Measurements from ENCODE around the gene LY86.

LY86 gene

DNA sequence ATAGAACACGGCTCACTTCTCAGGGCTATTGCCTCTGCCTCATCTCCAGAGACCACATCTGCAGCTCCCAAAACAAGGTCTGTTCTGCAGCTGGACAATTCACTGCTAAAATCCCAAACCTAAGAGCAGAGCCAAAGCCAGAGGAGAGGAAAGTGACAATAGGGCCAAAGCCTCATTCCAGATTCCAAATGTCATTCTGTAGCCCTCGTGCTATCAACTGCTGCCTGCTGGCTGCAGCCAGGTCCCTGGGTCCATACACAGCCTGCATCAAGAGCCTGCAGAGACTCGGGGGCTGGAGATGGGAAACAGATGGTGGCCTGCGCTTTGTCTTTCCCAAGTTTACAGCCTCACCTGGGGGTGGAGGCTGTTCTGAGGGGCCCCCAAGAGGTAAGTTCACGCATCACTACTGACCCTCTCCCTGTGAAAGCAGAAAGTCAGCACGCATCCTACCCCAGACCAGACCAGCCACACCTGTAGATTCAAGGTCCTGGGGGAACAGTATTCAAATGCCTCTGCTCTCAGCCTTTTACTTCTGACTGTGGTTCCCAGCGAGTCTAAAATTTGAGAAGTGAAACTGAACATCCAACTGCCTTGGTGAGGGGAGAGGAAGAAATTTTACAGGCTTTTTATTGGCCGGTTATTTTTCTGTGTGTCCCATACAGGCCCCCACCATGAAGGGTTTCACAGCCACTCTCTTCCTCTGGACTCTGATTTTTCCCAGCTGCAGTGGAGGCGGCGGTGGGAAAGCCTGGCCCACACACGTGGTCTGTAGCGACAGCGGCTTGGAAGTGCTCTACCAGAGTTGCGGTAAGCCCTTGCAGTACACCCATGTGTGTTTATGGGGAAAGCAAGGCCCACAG is at the start of gene LY86:
Gene LY86, plus strand, starts transcription at position 657 of the 860 bp plus-strand sequence. Its CDS starts 15 bp downstream, at position 672.
- DNase-seq (ENCODE audit: low read depth in 2 of 2, low spot score in 1 of 2), result no peak

- DNase-seq (ENCODE audit: low read depth in 2 of 2, low spot score in 1 of 2), result no peak
These were observed 49.5 kb upstream of the LY86 start for GRCh38 chr6:6539036-6539435.

GRCh38 chr6:6542357-6542756 is 46.2 kb upstream of the LY86 start:
- no peak for DNase-seq (ENCODE audit: low read depth in 2 of 2, low spot score in 1 of 2)

DNA sequence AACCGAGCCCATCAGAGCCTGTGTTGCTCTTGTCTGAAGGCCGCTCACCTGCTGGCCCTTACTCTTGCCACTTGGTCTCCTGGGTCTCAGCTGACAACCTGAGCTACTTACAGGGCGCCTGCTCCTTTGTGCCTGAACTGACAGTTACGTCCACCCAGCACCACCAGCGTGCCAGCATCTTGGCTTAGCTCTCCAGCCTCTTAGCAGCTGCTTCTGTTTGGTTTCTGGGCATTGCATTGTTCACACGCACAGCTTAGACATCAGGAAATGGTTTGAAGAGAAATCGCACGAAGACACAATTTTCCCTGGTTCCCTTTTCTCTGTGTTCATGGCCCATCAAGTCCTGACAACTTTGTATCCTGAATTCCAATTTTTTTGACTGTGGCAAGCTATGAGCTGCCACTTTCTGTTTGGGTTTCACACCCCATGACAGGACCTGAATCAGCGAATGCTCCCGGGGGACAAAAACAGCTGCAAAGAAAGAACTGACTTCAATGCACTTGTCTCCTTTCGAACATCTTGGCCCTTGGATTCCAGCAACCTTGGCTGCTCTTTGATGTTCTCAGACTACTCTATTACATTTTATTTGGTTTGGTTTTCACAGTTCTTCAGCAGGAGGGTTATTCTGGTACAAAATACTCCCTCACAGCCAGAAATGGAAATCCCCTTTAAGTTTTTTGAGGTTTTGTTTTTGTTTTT is 45.2 kb upstream of the LY86 start:
- no peak for DNase-seq (ENCODE audit: low read depth in 2 of 2, low spot score in 1 of 2)

- DNase-seq (ENCODE audit: low read depth in 2 of 2, low spot score in 1 of 2), result no peak
These were observed 42.8 kb upstream of the LY86 start for GRCh38 chr6:6545616-6546317.

DNA sequence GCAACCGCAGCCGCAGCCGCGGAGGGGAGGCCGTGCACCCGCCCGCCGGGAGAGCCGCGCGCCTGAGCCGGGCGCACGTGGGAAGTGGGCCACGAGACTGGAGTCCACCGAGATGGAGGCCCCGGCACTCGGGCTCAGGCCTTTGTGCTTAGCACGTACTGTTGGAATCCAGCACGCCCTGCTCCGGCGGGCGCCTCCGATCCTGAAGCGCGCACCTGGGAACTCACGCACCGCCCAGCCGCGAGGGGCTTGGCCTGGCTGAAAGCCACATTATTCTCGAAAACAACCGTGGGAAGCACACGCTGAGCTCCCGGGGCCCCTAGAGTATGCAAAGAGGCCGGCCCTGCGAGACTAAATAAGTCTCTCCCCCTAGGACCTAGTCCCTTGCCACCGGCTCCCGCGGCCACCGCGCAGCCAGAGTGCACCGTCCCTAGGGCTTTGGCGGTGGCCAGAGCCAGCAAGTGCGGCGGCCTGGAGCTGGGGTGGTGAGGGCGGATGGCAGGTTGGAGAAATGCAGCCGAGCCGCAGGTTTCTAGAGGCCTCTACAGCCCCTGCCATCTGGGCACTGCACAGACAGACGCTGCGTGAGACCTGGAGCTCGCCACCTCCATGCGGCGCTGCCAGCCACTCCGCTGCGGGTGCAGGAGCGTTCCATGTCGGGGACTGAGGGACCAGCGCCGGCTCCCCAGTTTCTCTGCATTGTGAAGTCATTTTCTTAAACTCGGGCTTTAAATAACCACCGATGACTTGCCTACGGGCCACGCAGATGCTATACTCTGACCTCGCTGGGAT is 42.0 kb upstream of the LY86 start:
- no peak for DNase-seq (ENCODE audit: low read depth in 2 of 2, low spot score in 1 of 2)

DNA sequence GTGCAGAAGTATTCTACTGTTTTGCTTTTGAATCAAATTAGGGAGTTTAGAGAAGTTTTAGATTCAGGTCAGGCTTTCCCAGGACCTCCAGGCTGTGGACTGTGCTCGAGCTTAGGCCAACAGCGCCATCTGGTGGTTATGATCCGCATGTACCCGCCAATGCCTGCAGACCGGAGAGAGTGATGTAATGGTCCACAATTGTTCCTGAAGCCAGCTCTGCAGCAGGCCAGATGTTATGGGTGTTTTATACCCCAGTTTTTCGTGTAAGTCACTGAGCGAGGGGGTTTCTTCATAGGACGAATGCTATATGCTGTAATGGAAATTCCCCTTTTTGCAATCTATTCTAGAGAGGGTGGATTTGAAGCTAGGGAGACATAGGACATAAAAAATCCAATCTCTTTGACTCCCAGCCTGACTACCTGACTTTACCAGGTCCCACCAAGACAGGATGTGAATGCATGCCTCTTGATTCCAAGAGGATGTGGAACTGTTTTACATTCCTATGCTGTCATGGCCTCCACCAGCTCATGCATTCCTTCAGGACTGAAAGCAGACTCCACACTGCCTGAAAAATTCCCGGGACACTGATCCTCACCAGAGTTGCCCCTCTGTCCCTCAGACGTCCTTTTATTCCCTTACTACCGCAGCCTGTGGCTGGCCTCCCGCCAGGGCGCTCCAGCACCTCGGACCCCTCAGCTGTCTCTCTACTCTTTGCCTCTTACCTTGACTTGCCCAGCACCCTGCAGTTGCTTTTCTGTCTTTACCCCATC is 41.2 kb upstream of the LY86 start:
- peak; percentile 64 to 75 for DNase-seq (ENCODE audit: low read depth in 2 of 2, low spot score in 1 of 2)

- DNase-seq (ENCODE audit: low read depth in 2 of 2, low spot score in 1 of 2), result no peak
These were observed 32.3 kb upstream of the LY86 start for GRCh38 chr6:6556161-6556737.

DNA sequence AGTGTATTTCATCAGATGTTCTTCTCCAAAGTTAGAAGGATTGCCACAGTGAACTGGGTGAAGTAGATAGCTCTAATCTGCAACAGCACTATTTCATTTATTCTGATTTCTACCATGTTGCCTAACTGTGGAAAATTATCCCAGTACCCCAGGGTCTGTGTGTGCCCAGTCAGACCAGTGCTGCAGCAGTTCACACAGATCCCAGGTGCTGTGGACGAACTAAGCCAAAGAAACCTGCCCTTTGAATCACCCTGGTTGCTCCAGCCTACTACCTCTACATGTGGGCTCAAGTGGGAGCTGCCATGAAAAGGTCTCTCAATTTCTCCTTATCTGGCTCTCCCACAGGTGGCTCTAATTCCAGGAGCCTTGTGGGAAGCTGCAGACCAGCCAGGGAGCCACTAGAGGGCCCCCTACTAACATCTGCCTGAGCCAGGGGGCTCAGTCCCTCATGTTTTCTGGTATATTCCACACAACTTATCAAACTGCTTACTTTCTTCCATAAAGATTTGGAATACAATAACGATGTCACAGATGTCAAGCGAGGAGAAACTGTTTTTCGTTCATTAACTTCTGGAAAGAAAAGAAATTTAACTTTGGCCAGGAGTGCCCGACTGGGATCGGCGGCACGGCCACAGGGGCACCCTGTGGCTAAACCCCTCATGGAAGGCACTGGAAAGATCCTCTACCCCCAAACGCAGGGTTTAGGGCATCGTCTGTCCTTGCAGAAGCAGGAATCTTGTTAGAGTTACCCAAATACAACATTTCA is 31.6 kb upstream of the LY86 start:
- DNase-seq (ENCODE audit: low read depth in 2 of 2, low spot score in 1 of 2), result no peak

GRCh38 chr6:6557504-6557839 is 31.0 kb upstream of the LY86 start:
- DNase-seq (ENCODE audit: low read depth in 2 of 2, low spot score in 1 of 2), result no peak

DNA sequence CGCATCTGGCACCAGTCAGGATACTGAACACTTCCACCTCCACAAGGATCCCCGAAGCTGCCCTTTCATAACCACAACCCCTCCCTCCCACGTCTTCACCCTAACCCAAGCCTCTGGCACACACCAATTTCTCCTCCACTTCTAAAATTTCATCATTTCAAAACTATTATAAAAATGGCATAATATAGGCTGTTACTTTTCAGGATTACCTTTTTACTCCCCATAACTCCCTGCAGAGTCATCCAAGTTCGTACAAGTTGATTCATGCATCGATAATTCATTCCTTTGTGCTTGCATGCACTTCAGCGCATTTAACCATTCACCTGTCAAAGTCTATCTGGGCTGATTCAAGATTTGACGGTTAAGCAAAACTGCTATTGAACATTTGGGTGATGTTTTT is 30.6 kb upstream of the LY86 start:
- DNase-seq (ENCODE audit: low read depth in 2 of 2, low spot score in 1 of 2), result no peak

DNA sequence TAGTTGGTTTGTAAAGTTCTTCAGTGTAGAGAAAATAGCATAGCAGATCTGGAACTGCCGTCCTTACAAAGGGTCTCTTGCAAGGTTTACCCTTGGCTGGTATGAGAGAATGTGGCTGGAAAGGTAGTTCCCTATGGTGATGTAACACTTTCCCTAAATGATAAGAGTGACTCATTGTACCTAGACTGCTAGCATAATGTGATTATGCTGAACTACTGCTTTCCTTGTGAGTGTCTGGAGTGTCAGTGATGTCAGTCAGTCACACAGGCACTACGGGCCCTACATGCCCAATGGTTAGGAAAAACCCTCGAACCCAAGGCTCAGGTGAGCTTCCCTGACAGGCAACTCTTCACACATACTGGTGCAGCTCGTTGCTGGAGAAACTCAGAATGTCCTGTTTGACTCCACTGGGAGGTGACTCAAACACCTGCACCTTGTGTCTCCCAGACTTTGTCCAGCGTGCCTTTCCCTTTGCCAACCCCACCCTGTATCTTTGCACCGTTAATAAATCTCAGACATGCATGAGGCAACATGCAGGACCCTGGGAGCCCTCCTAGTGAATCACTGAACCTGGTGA is 28.4 kb upstream of the LY86 start:
- DNase-seq (ENCODE audit: low read depth in 2 of 2, low spot score in 1 of 2), result no peak

DNA sequence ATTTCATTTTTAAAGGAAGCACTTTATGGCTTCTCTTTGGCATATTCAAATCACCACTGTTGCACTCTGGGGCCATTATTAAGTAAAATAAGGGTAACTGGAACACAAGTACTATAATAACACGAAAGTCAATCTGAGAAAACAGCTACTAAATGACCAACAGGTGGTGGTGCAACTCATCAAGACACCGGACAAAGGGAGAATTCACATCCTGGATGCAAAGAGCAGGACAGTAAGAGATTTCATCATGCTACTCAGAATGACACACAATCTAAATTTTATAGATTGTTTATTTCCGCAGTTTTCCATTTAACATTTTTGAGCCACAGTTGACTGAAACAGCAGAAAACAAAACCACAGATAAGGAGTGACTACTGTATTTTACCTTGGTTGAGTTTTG is 27.6 kb upstream of the LY86 start:
- no peak for DNase-seq (ENCODE audit: low read depth in 2 of 2, low spot score in 1 of 2)

- DNase-seq (ENCODE audit: low read depth in 2 of 2, low spot score in 1 of 2), result no peak
These were observed 24.4 kb upstream of the LY86 start for GRCh38 chr6:6564154-6564553.

- DNase-seq (ENCODE audit: low read depth in 2 of 2, low spot score in 1 of 2), result no peak
These were observed 23.5 kb upstream of the LY86 start for GRCh38 chr6:6565069-6565468.

DNA sequence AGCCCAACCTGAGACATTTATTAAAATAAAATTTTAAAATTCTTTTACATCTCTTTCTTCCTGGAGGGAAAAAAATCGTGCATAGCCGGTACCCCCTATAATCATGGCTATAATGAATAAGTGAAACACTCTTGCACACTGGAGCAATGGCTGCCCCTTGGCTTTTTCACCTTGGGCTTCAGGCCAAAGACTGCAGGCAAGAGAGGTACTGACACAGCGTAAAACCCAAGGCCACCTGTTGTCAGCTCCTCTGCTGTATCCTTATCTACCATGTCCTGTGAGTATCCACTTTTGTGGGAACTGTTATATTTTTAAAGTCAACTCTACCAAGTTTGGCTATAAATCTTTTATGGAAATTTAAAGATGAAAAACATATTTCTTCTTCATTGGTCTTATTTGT is 23.0 kb upstream of the LY86 start:
- no peak for DNase-seq (ENCODE audit: low read depth in 2 of 2, low spot score in 1 of 2)

GRCh38 chr6:6566766-6567165 is 21.8 kb upstream of the LY86 start:
- no peak for DNase-seq (ENCODE audit: low read depth in 2 of 2, low spot score in 1 of 2)

DNA sequence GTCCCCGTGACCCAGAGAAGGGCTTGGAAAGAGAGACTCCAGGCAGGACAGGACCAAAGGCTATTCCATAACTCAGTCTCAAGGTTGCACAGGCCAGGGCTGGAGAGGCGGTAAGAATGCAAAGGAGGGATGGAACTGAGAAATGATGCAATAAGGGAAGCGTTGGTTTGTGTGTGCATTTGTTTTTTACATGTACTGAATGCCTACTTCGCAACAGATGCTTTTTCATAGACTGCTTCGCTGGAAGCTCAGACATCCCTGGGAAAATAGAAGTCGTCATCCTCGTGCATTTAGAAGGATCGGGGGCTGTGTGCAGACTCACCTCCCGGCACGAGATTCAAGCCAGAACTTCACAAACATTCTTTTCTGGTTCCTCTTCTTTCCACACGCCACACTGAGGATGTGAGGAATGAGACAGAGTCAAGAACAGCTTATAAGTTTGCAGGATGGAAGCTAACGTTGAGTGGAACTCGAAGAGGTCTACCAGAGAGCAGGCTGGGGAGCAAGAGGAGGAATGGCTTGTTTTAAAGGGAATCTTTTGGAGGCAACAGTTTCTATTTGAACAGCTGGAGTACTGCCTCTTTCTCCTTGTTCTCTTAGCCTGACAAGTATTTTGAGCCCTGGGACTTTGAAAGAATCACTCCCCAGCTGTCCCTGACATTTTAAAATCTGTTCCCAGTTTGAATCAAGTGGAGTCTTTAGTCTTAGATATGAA is 19.3 kb upstream of the LY86 start:
- no peak for DNase-seq (ENCODE audit: low read depth in 2 of 2, low spot score in 1 of 2)

- no peak for DNase-seq (ENCODE audit: low read depth in 2 of 2, low spot score in 1 of 2)
These were observed 18.7 kb upstream of the LY86 start for GRCh38 chr6:6569811-6570164.
